ENCODE results near the gene LRRC3B.

DNA sequence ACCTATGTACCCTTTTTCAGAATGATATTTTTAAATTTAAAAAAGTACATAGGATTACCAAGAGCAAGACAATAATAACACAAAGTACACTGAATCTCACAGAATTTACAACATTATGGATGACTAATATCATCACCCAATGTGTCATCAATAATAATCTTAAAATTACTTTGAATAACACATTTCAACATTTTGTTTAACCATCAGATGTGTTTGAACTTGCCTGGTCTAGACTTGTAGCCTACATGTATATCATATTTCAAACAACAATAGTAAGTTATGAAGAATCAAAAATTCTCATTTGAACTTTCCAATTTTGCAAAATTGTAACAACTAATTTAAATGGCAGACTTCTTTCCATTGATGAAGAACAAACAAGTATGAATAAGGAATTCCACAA, 15.1 kb downstream of the LRRC3B start:
- TF ChIP-seq, protein P1, sequence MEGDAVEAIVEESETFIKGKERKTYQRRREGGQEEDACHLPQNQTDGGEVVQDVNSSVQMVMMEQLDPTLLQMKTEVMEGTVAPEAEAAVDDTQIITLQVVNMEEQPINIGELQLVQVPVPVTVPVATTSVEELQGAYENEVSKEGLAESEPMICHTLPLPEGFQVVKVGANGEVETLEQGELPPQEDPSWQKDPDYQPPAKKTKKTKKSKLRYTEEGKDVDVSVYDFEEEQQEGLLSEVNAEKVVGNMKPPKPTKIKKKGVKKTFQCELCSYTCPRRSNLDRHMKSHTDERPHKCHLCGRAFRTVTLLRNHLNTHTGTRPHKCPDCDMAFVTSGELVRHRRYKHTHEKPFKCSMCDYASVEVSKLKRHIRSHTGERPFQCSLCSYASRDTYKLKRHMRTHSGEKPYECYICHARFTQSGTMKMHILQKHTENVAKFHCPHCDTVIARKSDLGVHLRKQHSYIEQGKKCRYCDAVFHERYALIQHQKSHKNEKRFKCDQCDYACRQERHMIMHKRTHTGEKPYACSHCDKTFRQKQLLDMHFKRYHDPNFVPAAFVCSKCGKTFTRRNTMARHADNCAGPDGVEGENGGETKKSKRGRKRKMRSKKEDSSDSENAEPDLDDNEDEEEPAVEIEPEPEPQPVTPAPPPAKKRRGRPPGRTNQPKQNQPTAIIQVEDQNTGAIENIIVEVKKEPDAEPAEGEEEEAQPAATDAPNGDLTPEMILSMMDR (IDR thresholded peaks at IDR 0.05): no peak
- TF ChIP-seq EP300 (IDR thresholded peaks at IDR 0.05): no peak
- TF ChIP-seq POLR2A (IDR thresholded peaks at IDR 0.05): no peak
